GM23338 (cell line): ENCODE data around the gene LANCL3. TPM values are rescaled to one million over a fixed set of nuclear protein-coding genes. Genes with fewer than 3 reads are reported as not detected.

Experiments
- ATAC-seq: fragments of 200-7000 bp; cut with Tn5 transposase; 3 replicates; pipeline ENCODE4 v1.9.1; 2020
- DNase-seq: peaks from one replicate; pipeline ENCODE4 v3.0.0-alpha.2; 2015; ENCODE audit warnings: low spot score
- H2AFZ ChIP-seq: fragments of 200-600 bp; sonication (generic); 2 replicates; pipeline ENCODE4 v1.8.0; 2016; ENCODE audit warnings: antibody characterized with exemption, mild to moderate bottlenecking, moderate library complexity
- H3F3A ChIP-seq: fragments of 200-600 bp; sonication (generic); replicated peaks from 2 replicates; pipeline ENCODE4 v1.8.0; 2017; ENCODE audit warnings: antibody characterized with exemption, mixed run types, low read depth
- H3K27ac ChIP-seq: fragments of 200-600 bp; sonication (generic); 2 replicates; pipeline ENCODE4 v1.6.1; 2016; ENCODE audit warnings: low read depth
- H3K27me3 ChIP-seq: fragments of 200-600 bp; sonication (generic); 2 replicates; pipeline ENCODE4 v1.8.0; 2016; ENCODE audit warnings: mild to moderate bottlenecking, mixed run types, moderate library complexity; ENCODE audit not compliant: insufficient read depth
- H3K36me3 ChIP-seq: fragments of 200-600 bp; sonication (generic); 2 replicates; pipeline ENCODE4 v1.8.0; 2016; ENCODE audit warnings: mild to moderate bottlenecking; ENCODE audit not compliant: insufficient read depth
- H3K4me1 ChIP-seq: fragments of 200-600 bp; sonication (generic); 2 replicates; pipeline ENCODE4 v1.8.0; 2016; ENCODE audit warnings: mild to moderate bottlenecking, moderate library complexity; ENCODE audit not compliant: insufficient read depth
- H3K4me2 ChIP-seq: fragments of 200-600 bp; sonication (generic); 2 replicates; pipeline ENCODE4 v1.7.1; 2017; ENCODE audit warnings: mixed run types
- H3K4me3 ChIP-seq: fragments of 200-600 bp; sonication (generic); 2 replicates; pipeline ENCODE4 v1.6.1; 2016; ENCODE audit warnings: mixed run types
- H3K79me2 ChIP-seq: fragments of 200-600 bp; sonication (generic); replicated peaks from 2 replicates; pipeline ENCODE4 v1.8.0; 2017; ENCODE audit warnings: mild to moderate bottlenecking; ENCODE audit not compliant: insufficient read depth
- H3K9me2 ChIP-seq: fragments of 200-600 bp; sonication (generic); 2 replicates; pipeline ENCODE4 v1.8.0; 2017; ENCODE audit not compliant: insufficient read depth
- H4K20me1 ChIP-seq: fragments of 200-600 bp; sonication (generic); replicated peaks from 2 replicates; pipeline ENCODE4 v1.8.0; 2017; ENCODE audit warnings: mild to moderate bottlenecking; ENCODE audit not compliant: insufficient read depth
- H3K27ac Mint-ChIP-seq: 2 replicates; pipeline ENCODE4 v1.8.0; 2020; ENCODE audit warnings: inconsistent platforms, mild to moderate bottlenecking, moderate library complexity, mixed read lengths
- H3K27me3 Mint-ChIP-seq: 3 replicates; pipeline ENCODE4 v1.8.0; 2022; ENCODE audit warnings: low read depth, mild to moderate bottlenecking, moderate library complexity, mixed read lengths, inconsistent platforms; ENCODE audit not compliant: insufficient read depth, poor library complexity
- H3K36me3 Mint-ChIP-seq: 3 replicates; pipeline ENCODE4 v1.8.0; 2021; ENCODE audit warnings: low read depth, mild to moderate bottlenecking, inconsistent platforms, moderate library complexity, mixed read lengths
- H3K4me1 Mint-ChIP-seq: 3 replicates; pipeline ENCODE4 v1.8.0; 2020; ENCODE audit warnings: mild to moderate bottlenecking, inconsistent platforms, mixed read lengths
- H3K4me3 Mint-ChIP-seq: 3 replicates; pipeline ENCODE4 v1.8.0; 2021; ENCODE audit warnings: moderate library complexity, mild to moderate bottlenecking, inconsistent platforms, mixed read lengths
- H3K9me3 Mint-ChIP-seq: 3 replicates; pipeline ENCODE4 v1.8.0; 2020; ENCODE audit warnings: moderate library complexity, mild to moderate bottlenecking, inconsistent platforms, mixed read lengths
- CREB1 ChIP-seq: fragments of 250-450 bp; sonication (Bioruptor Pico); IDR thresholded peaks from 2 replicates; pipeline ENCODE4 v1.5.0; 2020; ENCODE audit warnings: low read depth, mild to moderate bottlenecking, moderate library complexity
- EZH2 ChIP-seq: fragments of 200-600 bp; sonication (generic); IDR thresholded peaks from one replicate; pipeline ENCODE4 v1.8.0; 2017; ENCODE audit warnings: antibody characterized with exemption, mild to moderate bottlenecking, low read depth; ENCODE audit not compliant: unreplicated experiment
- JUNB ChIP-seq: IDR thresholded peaks from one replicate; pipeline ENCODE4 v1.6.1; 2016; ENCODE audit warnings: antibody characterized with exemption; ENCODE audit not compliant: unreplicated experiment
- NANOG ChIP-seq: IDR thresholded peaks from 2 replicates; pipeline ENCODE4 v1.6.1; 2016; ENCODE audit warnings: antibody characterized with exemption, borderline replicate concordance
- POLR2AphosphoS5 ChIP-seq: IDR thresholded peaks from 2 replicates; pipeline ENCODE4 v1.6.1; 2016; ENCODE audit warnings: antibody characterized with exemption, low read depth
- STAT1 ChIP-seq: IDR thresholded peaks from one replicate; pipeline ENCODE4 v1.6.1; 2016; ENCODE audit warnings: antibody characterized with exemption; ENCODE audit not compliant: unreplicated experiment
- ZNF114 ChIP-seq: fragments of 250-450 bp; sonication (Bioruptor Pico); IDR thresholded peaks from 2 replicates; pipeline ENCODE4 v1.5.0; 2020; ENCODE audit warnings: mild to moderate bottlenecking, moderate library complexity
- ZNF331 ChIP-seq: fragments of 250-450 bp; sonication (Bioruptor Pico); IDR thresholded peaks from 2 replicates; pipeline ENCODE4 v1.5.0; 2020; ENCODE audit warnings: low read depth, mild to moderate bottlenecking, moderate library complexity
- polyA plus RNA-seq: library from polyadenylated mRNA; unstranded; fragments of >200 nt; fragmentation: Nextera tagmentation; extraction: Ambion mirVana; gene quantifications from 2 replicates; pipeline ENCODE4 v1.2.1, GENCODE V29; 2016
- total RNA-seq: library from RNA; depleted of rRNA; stranded (reverse); fragments of >200 nt; shearing (Covaris generic); gene quantifications from 2 replicates; pipeline ENCODE4 v1.2.3, GENCODE V29; 2014
- TF ChIP-seq, protein P1 (sequence below): IDR thresholded peaks from 2 replicates; pipeline ENCODE4 v1.6.1; 2016; ENCODE audit warnings: antibody characterized with exemption
- TF ChIP-seq, protein P2 (sequence below): IDR thresholded peaks from one replicate; pipeline ENCODE4 v1.6.1; 2018; ENCODE audit warnings: antibody characterized with exemption; ENCODE audit not compliant: unreplicated experiment
- TF ChIP-seq, protein P3 (sequence below): fragments of 250-450 bp; sonication (Bioruptor Pico); IDR thresholded peaks from 2 replicates; pipeline ENCODE4 v1.5.0; 2020; ENCODE audit warnings: mild to moderate bottlenecking, moderate library complexity
- TF ChIP-seq, protein P4 (sequence below), 2 experiments: fragments of 200-600 bp in 1 of 2; sonication (generic) in 1 of 2; conservative IDR thresholded peaks; 2 replicates each; pipeline versions ENCODE4 v1.5.1 to v1.6.1; 2016 to 2017; ENCODE audit warnings: antibody characterized with exemption in 2 of 2, low read depth in 2 of 2, mild to moderate bottlenecking in 2 of 2, moderate library complexity in 1 of 2

The LANCL3 gene
- total and polyA plus RNA-seq, 2 experiments from 2014 or later, result 0.11 to 1.8 TPM

DNA sequence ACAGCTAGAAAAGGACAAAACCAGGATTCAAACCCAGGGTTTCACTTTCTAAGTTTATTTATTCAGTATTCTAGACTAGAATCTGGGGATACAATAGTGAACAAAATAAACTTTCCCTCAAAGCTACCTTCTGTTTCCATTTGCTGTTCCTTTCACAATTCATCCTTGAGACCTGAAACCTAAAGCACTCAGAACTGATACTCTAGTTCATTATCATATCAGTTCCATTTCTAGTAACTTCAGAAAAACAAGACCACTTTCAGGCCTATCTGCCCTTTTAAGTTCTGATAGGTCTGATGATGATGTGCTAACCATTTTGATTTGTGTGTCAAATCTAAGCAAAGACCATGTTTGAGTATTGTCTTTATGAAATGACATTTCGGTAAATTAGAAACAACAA, 106.3 kb downstream of the LANCL3 start:
- Mint-ChIP-seq H3K4me1 (no peaks in the 10 kb centered on the region), H3K4me3 (no peak overlapping the region), H3K36me3 (no peaks in the 10 kb centered on the region), H3K27ac (no peak overlapping the region), H3K9me3 (no peaks in the 10 kb centered on the region), H3K27me3 (peaks cover 2% of the 10 kb centered on the region)
- H3K4me3 ChIP-seq, result no peak overlapping the region
- H4K20me1 ChIP-seq, result no peaks in the 10 kb centered on the region
- no peaks in the 10 kb centered on the region for H3K36me3 ChIP-seq
- no peaks in the 10 kb centered on the region for H3K9me2 ChIP-seq
- H3K79me2 ChIP-seq, result no peaks in the 10 kb centered on the region
- H3K4me2 ChIP-seq, result no peak overlapping the region
- no peak for TF ChIP-seq STAT1
- TF ChIP-seq ZNF331 (CRISPR knock-in tag), result no peak
- TF ChIP-seq CREB1 (CRISPR knock-in tag), result no peak
- no peak for TF ChIP-seq JUNB
- TF ChIP-seq, protein P1, sequence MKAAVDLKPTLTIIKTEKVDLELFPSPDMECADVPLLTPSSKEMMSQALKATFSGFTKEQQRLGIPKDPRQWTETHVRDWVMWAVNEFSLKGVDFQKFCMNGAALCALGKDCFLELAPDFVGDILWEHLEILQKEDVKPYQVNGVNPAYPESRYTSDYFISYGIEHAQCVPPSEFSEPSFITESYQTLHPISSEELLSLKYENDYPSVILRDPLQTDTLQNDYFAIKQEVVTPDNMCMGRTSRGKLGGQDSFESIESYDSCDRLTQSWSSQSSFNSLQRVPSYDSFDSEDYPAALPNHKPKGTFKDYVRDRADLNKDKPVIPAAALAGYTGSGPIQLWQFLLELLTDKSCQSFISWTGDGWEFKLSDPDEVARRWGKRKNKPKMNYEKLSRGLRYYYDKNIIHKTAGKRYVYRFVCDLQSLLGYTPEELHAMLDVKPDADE, result no peak
- no peak for TF ChIP-seq ZNF114 (CRISPR knock-in tag)
- TF ChIP-seq, protein P2, sequence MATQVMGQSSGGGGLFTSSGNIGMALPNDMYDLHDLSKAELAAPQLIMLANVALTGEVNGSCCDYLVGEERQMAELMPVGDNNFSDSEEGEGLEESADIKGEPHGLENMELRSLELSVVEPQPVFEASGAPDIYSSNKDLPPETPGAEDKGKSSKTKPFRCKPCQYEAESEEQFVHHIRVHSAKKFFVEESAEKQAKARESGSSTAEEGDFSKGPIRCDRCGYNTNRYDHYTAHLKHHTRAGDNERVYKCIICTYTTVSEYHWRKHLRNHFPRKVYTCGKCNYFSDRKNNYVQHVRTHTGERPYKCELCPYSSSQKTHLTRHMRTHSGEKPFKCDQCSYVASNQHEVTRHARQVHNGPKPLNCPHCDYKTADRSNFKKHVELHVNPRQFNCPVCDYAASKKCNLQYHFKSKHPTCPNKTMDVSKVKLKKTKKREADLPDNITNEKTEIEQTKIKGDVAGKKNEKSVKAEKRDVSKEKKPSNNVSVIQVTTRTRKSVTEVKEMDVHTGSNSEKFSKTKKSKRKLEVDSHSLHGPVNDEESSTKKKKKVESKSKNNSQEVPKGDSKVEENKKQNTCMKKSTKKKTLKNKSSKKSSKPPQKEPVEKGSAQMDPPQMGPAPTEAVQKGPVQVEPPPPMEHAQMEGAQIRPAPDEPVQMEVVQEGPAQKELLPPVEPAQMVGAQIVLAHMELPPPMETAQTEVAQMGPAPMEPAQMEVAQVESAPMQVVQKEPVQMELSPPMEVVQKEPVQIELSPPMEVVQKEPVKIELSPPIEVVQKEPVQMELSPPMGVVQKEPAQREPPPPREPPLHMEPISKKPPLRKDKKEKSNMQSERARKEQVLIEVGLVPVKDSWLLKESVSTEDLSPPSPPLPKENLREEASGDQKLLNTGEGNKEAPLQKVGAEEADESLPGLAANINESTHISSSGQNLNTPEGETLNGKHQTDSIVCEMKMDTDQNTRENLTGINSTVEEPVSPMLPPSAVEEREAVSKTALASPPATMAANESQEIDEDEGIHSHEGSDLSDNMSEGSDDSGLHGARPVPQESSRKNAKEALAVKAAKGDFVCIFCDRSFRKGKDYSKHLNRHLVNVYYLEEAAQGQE, result no peak
- no peak for TF ChIP-seq POLR2AphosphoS5
- TF ChIP-seq, protein P3, sequence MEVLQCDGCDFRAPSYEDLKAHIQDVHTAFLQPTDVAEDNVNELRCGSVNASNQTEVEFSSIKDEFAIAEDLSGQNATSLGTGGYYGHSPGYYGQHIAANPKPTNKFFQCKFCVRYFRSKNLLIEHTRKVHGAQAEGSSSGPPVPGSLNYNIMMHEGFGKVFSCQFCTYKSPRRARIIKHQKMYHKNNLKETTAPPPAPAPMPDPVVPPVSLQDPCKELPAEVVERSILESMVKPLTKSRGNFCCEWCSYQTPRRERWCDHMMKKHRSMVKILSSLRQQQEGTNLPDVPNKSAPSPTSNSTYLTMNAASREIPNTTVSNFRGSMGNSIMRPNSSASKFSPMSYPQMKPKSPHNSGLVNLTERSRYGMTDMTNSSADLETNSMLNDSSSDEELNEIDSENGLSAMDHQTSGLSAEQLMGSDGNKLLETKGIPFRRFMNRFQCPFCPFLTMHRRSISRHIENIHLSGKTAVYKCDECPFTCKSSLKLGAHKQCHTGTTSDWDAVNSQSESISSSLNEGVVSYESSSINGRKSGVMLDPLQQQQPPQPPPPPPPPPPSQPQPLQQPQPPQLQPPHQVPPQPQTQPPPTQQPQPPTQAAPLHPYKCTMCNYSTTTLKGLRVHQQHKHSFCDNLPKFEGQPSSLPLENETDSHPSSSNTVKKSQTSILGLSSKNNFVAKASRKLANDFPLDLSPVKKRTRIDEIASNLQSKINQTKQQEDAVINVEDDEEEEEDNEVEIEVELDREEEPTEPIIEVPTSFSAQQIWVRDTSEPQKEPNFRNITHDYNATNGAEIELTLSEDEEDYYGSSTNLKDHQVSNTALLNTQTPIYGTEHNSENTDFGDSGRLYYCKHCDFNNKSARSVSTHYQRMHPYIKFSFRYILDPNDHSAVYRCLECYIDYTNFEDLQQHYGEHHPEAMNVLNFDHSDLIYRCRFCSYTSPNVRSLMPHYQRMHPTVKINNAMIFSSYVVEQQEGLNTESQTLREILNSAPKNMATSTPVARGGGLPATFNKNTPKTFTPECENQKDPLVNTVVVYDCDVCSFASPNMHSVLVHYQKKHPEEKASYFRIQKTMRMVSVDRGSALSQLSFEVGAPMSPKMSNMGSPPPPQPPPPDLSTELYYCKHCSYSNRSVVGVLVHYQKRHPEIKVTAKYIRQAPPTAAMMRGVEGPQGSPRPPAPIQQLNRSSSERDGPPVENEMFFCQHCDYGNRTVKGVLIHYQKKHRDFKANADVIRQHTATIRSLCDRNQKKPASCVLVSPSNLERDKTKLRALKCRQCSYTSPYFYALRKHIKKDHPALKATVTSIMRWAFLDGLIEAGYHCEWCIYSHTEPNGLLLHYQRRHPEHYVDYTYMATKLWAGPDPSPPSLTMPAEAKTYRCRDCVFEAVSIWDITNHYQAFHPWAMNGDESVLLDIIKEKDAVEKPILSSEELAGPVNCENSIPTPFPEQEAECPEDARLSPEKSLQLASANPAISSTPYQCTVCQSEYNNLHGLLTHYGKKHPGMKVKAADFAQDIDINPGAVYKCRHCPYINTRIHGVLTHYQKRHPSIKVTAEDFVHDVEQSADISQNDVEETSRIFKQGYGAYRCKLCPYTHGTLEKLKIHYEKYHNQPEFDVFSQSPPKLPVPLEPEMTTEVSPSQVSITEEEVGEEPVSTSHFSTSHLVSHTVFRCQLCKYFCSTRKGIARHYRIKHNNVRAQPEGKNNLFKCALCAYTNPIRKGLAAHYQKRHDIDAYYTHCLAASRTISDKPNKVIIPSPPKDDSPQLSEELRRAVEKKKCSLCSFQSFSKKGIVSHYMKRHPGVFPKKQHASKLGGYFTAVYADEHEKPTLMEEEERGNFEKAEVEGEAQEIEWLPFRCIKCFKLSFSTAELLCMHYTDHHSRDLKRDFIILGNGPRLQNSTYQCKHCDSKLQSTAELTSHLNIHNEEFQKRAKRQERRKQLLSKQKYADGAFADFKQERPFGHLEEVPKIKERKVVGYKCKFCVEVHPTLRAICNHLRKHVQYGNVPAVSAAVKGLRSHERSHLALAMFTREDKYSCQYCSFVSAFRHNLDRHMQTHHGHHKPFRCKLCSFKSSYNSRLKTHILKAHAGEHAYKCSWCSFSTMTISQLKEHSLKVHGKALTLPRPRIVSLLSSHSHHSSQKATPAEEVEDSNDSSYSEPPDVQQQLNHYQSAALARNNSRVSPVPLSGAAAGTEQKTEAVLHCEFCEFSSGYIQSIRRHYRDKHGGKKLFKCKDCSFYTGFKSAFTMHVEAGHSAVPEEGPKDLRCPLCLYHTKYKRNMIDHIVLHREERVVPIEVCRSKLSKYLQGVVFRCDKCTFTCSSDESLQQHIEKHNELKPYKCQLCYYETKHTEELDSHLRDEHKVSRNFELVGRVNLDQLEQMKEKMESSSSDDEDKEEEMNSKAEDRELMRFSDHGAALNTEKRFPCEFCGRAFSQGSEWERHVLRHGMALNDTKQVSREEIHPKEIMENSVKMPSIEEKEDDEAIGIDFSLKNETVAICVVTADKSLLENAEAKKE, result no peak
- no peak for TF ChIP-seq EZH2
- TF ChIP-seq, protein P4, sequence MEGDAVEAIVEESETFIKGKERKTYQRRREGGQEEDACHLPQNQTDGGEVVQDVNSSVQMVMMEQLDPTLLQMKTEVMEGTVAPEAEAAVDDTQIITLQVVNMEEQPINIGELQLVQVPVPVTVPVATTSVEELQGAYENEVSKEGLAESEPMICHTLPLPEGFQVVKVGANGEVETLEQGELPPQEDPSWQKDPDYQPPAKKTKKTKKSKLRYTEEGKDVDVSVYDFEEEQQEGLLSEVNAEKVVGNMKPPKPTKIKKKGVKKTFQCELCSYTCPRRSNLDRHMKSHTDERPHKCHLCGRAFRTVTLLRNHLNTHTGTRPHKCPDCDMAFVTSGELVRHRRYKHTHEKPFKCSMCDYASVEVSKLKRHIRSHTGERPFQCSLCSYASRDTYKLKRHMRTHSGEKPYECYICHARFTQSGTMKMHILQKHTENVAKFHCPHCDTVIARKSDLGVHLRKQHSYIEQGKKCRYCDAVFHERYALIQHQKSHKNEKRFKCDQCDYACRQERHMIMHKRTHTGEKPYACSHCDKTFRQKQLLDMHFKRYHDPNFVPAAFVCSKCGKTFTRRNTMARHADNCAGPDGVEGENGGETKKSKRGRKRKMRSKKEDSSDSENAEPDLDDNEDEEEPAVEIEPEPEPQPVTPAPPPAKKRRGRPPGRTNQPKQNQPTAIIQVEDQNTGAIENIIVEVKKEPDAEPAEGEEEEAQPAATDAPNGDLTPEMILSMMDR (conservative IDR thresholded peaks at IDR 0.05; ENCODE audit: low read depth in 2 of 2), result no peak
- TF ChIP-seq NANOG, result no peak
- ATAC-seq (no peak), DNase-seq (no peak)
- H3K4me1 ChIP-seq, result no peaks in the 10 kb centered on the region
- no peak overlapping the region for H3K27ac ChIP-seq
- no peaks in the 10 kb centered on the region for H3K27me3 ChIP-seq
- H3F3A ChIP-seq, result no peaks in the 10 kb centered on the region
- H2AFZ ChIP-seq, result no peak overlapping the region
